Heart right ventricle (tissue), 16 donors: ENCODE measurements around the gene C2CD5. TPM values are rescaled to one million over a fixed set of nuclear protein-coding genes. Genes with fewer than 3 reads are reported as not detected.

Source experiments
- ATAC-seq, 8 donors: fragments of 200-7000 bp; cut with Tn5 transposase; one replicate each; pipeline ENCODE4 v1.9.1; 2020; ENCODE audit warnings: mild to moderate bottlenecking in 8 of 8, moderate library complexity in 8 of 8, moderate number of reproducible peaks in 1 of 8
- DNase-seq, 2 donors: peaks; one replicate each; pipeline ENCODE4 v3.0.0-alpha.2; 2020
- H3K27ac ChIP-seq, 10 donors: fragments of 200-600 bp; sonication (generic) in 2 of 10; one replicate each; pipeline versions ENCODE4 v1.5.0 to v1.8.0; 2020 to 2022; ENCODE audit warnings: mild to moderate bottlenecking in 3 of 10
- H3K27me3 ChIP-seq, 7 donors: fragments of 200-600 bp; one replicate each; pipeline ENCODE4 v1.8.0; 2021 to 2022; ENCODE audit warnings: mild to moderate bottlenecking in 2 of 7
- H3K36me3 ChIP-seq, 9 donors: fragments of 200-600 bp; sonication (generic) in 1 of 9; one replicate each; pipeline versions ENCODE4 v1.5.0 to v1.8.0; 2020 to 2022; ENCODE audit warnings: mild to moderate bottlenecking in 2 of 9
- H3K4me1 ChIP-seq, 9 donors: fragments of 200-600 bp; sonication (generic) in 1 of 9; one replicate each; pipeline versions ENCODE4 v1.5.0 to v1.8.0; 2020 to 2022; ENCODE audit warnings: mild to moderate bottlenecking in 4 of 9
- H3K4me3 ChIP-seq, 10 donors: fragments of 200-600 bp; sonication (generic) in 2 of 10; one replicate each; pipeline versions ENCODE4 v1.5.0 to v1.8.0; 2020 to 2022; ENCODE audit warnings: mild to moderate bottlenecking in 7 of 10, moderate library complexity in 2 of 10
- H3K9me3 ChIP-seq, 11 donors: fragments of 200-600 bp in 10 of 11; sonication (generic) in 2 of 11; one replicate each; pipeline versions ENCODE4 v1.5.0 to v1.8.0; 2013 to 2022; ENCODE audit warnings: mild to moderate bottlenecking in 2 of 11, control low read depth in 1 of 11, moderate library complexity in 1 of 11
- WGBS, 2 donors: extraction: QIAGEN DNeasy Blood & Tissue Kit; methylation state at CpG; one replicate each; pipeline ENCODE4 v1.1.7; 2013; ENCODE audit warnings: inconsistent platforms in 1 of 2; 5-methylcytosine and 5-hydroxymethylcytosine counted together
- intact Hi-C, 10 donors: fragments of 100-400 bp; cut with DNase I; formaldehyde crosslinking; loops; one replicate each; pipeline versions ENCODE4 v1.11.1 to v1.14.2; 2022
- polyA plus RNA-seq, 2 donors: library from polyadenylated mRNA; stranded (reverse); fragments of 200-250 nt; gene quantifications; one replicate each; pipeline ENCODE4 v1.2.3, GENCODE V29; 2013
- total RNA-seq, 10 donors: library from RNA; stranded (reverse); fragmentation: NEBNext Ultra II Directional in 3 of 10; extraction: Animal tissue kit (Norgen Biotek cat#: 25700) in 3 of 10; gene quantifications; one replicate each; pipeline versions ENCODE4 v1.2.1 to v1.2.4, GENCODE V29; 2021 to 2023
- TF ChIP-seq, protein P1 (sequence below), 9 donors: fragments of 200-600 bp; sonication (generic) in 2 of 9; IDR thresholded peaks; one replicate each; pipeline versions ENCODE4 v1.5.0 to v1.8.0; 2021 to 2022; ENCODE audit warnings: antibody characterized with exemption in 9 of 9, mild to moderate bottlenecking in 5 of 9, moderate library complexity in 1 of 9
- donor health status: Arrhythmogenic right ventricular cardiomyopathy.
- donor health status: ischemic (EF 13 %, LVEDD 7.1; RV severe dilation, severe dysfunction).
- donor health status: healthy with polysubstance abuse.
- donor health status: DM: no; HTN: yes; CAD: no.
- donor health status: DM: no; HTN: no; CAD: no.
- donor health status: ischemic (EF 25% LVEDD 6.9; RV normal size, moderate dysfunction).
- donor health status: ischemic (EF 25% LVEDD 5.7; RV mildly dilated, moderate dysfunction).
- donor health status: healthy.
- donor health status: DM: yes; HTN: yes; CAD: no.
- donor health status: Ischemic cardiomyopathy.
- donor health status: ischemic (EF 35%, LVEDD 5.7; RV mildly dilated, moderate dysfunction).
- donor health status: nonischemic (EF 11% LVEDD 7.7; RV severe dilation, severe dysfunction).
- donor health status: DM: yes; HTN: yes; CAD: no.
- donor health status: PGD.
- donor health status: ischemic (EF 29% LVEDD 5.4; RV normal size, mild dysfunction).
- donor health status: nonischemic (EF 23%, LVEDD 6.1; RV moderate dilation, normal function).

Gene C2CD5
- total and polyA plus RNA-seq, 12 donors = 5.0 to 30.2 (median 20.2) TPM

DNA sequence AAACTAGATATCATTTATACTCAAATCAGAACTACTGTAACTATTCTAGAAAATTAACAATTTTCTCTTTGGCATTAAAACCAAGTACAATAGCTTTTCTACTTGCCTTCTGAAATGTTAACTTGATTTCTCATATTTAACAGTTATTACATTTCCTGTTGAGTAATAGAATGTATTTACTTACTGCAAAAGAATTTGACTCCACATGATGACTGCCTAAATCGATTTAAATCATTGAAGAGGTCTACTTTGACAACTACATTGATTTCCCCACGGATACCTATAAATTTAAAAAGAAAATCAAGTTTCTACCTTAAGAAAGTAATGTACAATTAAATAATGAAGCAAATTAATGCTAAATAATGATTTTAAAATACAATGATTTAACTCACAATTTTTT lies 18.9 kb downstream of the C2CD5 start:
- no peak overlapping the region for H3K27ac ChIP-seq
- H3K27me3 ChIP-seq = no peaks in the 10 kb centered on the region
- intact Hi-C loops = no loop called here
- TF ChIP-seq, protein P1, sequence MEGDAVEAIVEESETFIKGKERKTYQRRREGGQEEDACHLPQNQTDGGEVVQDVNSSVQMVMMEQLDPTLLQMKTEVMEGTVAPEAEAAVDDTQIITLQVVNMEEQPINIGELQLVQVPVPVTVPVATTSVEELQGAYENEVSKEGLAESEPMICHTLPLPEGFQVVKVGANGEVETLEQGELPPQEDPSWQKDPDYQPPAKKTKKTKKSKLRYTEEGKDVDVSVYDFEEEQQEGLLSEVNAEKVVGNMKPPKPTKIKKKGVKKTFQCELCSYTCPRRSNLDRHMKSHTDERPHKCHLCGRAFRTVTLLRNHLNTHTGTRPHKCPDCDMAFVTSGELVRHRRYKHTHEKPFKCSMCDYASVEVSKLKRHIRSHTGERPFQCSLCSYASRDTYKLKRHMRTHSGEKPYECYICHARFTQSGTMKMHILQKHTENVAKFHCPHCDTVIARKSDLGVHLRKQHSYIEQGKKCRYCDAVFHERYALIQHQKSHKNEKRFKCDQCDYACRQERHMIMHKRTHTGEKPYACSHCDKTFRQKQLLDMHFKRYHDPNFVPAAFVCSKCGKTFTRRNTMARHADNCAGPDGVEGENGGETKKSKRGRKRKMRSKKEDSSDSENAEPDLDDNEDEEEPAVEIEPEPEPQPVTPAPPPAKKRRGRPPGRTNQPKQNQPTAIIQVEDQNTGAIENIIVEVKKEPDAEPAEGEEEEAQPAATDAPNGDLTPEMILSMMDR (IDR thresholded peaks at IDR 0.05) = no peak
- H3K36me3 ChIP-seq = peaks cover 0 to 86% (median 13%) of the 10 kb centered on the region in 9 donors
- H3K9me3 ChIP-seq = no peaks in the 10 kb centered on the region
- WGBS, 2 donors = 88 to 95% methylated on average over 2 of the region's 2 CpGs
- H3K4me3 ChIP-seq = no peak overlapping the region
- ATAC-seq (no peak), DNase-seq (no peak)
- H3K4me1 ChIP-seq = peaks cover 0 to 5% (median 0%) of the 10 kb centered on the region in 9 donors

DNA sequence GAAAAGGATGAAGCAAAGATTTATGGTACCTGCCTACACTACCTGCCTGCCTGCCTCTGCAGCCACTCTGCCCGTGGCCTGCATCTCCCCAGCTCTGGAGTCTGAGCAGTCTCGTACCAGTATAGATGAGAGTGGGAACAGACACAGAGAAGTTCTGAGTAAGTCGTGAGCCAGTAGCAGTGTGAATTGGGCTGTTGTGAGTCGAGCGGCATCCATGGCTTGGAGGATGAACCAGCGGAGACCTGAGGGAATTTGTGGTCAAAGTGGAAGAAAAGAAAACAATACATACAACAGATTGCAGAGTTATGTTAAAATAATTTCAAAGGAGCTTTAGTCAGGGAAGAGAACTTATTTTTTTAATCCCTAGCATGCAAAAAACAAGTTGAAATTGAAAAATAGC lies 25.3 kb downstream of the C2CD5 start:
- TF ChIP-seq, protein P1 (IDR thresholded peaks at IDR 0.05) = no peak
- DNase-seq (no peak), ATAC-seq (no peak)
- intact Hi-C loops = no loop called here
- 79 to 86% methylated on average over 6 of the region's 6 CpGs for WGBS, 2 donors
- Histone ChIP-seq H3K9me3 (no peaks in the 10 kb centered on the region), H3K27ac (no peak overlapping the region), H3K36me3 (peaks cover 0 to 96% (median 13%) of the 10 kb centered on the region in 9 donors), H3K4me3 (no peak overlapping the region), H3K4me1 (peaks cover 0 to 9% (median 6%) of the 10 kb centered on the region in 9 donors), H3K27me3 (no peaks in the 10 kb centered on the region)

DNA sequence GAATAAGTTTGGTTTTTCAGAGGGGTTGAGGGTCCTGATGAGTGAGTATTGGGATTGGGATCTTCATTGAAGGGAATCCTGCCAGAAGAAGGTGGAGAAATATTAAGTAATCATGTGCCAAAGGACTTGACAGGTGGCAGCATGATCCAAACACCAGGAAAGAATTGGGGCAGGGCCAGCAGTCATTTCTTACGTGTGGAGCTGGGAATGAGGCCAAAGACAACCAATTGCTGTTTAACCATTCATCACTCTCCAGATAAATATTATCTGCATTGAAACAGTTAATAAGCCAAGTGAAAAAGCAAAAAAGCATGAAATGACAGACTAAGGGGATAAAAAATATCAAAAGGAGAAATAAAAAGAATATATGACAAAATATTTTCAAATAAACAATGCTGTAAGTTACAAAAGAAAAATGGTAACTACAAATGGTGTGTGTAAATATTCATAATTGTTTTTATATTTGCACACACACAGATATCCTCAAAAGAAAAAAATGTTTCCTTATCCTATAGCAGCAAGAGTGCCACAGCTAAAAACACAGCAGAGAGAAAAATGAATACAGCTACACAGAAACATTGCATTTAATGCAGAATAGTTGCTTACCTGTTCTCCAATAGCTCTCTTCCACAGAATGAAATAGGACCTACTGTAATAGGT lies 26.2 kb downstream of the C2CD5 start:
- no peaks in the 10 kb centered on the region for H3K9me3 ChIP-seq
- DNase-seq = peak in 1 of 2 donors; percentile 47
- H3K27me3 ChIP-seq = no peaks in the 10 kb centered on the region
- TF ChIP-seq, protein P1 (IDR thresholded peaks at IDR 0.05) = no peak
- H3K27ac ChIP-seq = no peak overlapping the region
- no peak overlapping the region for H3K4me3 ChIP-seq
- H3K4me1 ChIP-seq = peaks cover 0 to 9% (median 6%) of the 10 kb centered on the region in 9 donors
- peaks cover 0 to 95% (median 9%) of the 10 kb centered on the region in 9 donors for H3K36me3 ChIP-seq
- intact Hi-C loops = no loop called here
- peak in 2 of 8 donors; percentile 37 to 55 for ATAC-seq
- 3 to 6% methylated on average over 1 of the region's 1 CpG for WGBS, 2 donors

DNA sequence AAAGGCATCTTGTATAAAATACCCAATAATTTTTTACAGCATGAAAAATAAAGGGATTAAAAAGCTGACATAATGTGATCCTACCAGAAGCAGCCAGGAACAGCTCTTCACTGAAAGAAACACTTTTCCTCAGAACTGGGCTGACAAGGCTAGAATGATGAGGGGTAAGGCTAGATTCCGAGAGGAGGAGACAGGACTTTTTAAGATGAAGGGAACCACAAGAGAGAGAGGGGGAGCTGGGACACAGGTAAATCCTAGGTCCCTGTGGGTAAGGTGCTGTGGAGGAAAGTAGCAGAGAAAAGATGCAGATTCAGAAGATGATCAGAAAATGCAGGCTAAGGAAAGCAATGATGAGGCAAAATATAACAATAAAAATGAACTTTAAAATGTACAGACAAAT lies 29.5 kb downstream of the C2CD5 start:
- Histone ChIP-seq H3K9me3 (no peaks in the 10 kb centered on the region), H3K4me3 (no peak overlapping the region), H3K27me3 (no peaks in the 10 kb centered on the region), H3K36me3 (peaks cover 0 to 92% (median 8%) of the 10 kb centered on the region in 9 donors), H3K27ac (no peak overlapping the region), H3K4me1 (peaks cover 0 to 9% (median 6%) of the 10 kb centered on the region in 9 donors)
- TF ChIP-seq, protein P1 (IDR thresholded peaks at IDR 0.05) = no peak
- ATAC-seq = no peak
- WGBS, 2 donors = 81 to 91% methylated on average over 1 of the region's 1 CpG
- intact Hi-C loops = no loop called here
- no peak for DNase-seq
